Psoas muscle (tissue), 8 donors: ENCODE results near the gene DESI2. TPM values are rescaled to one million over a fixed set of nuclear protein-coding genes. Genes with fewer than 3 reads are reported as not detected.

Experiments
- ATAC-seq, 4 donors: fragments of 200-7000 bp; cut with Tn5 transposase; one replicate each; pipeline ENCODE4 v1.9.1; 2020; ENCODE audit warnings: moderate library complexity in 3 of 4, mild to moderate bottlenecking in 2 of 4
- DNase-seq, 2 donors: peaks; one replicate each; pipeline ENCODE4 v3.0.0-alpha.2; 2020
- H3K27ac ChIP-seq: fragments of 200-600 bp; one replicate; pipeline ENCODE4 v1.8.0; 2022
- H3K27me3 ChIP-seq, 3 donors: fragments of 200-600 bp in 1 of 3; one replicate each; pipeline versions ENCODE4 v1.6.1 to v1.8.0; 2013 to 2022; ENCODE audit warnings: low read length in 2 of 3, mild to moderate bottlenecking in 2 of 3, moderate library complexity in 1 of 3; ENCODE audit not compliant: insufficient read depth in 3 of 3
- H3K36me3 ChIP-seq, 2 donors: fragments of 200-600 bp in 1 of 2; one replicate each; pipeline versions ENCODE4 v1.6.1 to v1.8.0; 2013 to 2022; ENCODE audit warnings: low read depth in 1 of 2, mild to moderate bottlenecking in 1 of 2, moderate library complexity in 1 of 2; ENCODE audit not compliant: insufficient read depth in 1 of 2
- H3K4me1 ChIP-seq: fragments of 200-600 bp; one replicate; pipeline ENCODE4 v1.8.0; 2022
- H3K4me3 ChIP-seq: fragments of 200-600 bp; one replicate; pipeline ENCODE4 v1.8.0; 2022; ENCODE audit warnings: mild to moderate bottlenecking
- H3K9me3 ChIP-seq: fragments of 200-600 bp; one replicate; pipeline ENCODE4 v1.8.0; 2022
- CTCF ChIP-seq: fragments of 200-600 bp; IDR thresholded peaks from one replicate; pipeline ENCODE4 v1.8.0; 2022; ENCODE audit warnings: antibody characterized with exemption
- WGBS, 3 donors: extraction: QIAGEN DNeasy Blood & Tissue Kit; methylation state at CpG; one replicate each; pipeline versions ENCODE4 v1.1.6 to v1.1.7; 2013; 5-methylcytosine and 5-hydroxymethylcytosine counted together
- intact Hi-C, 2 donors: fragments of 100-400 bp; cut with DNase I; formaldehyde crosslinking; loops; one replicate each; pipeline versions ENCODE4 v1.11.0 to v1.14.2; 2022
- polyA plus RNA-seq, 3 donors: library from polyadenylated mRNA; stranded (reverse); fragments of 200-250 nt; gene quantifications; one replicate each; pipeline ENCODE4 v1.2.3, GENCODE V29; 2013
- total RNA-seq, 4 donors: library from RNA; stranded (reverse); fragmentation: NEBNext Ultra II Directional in 2 of 4; extraction: Animal tissue kit (Norgen Biotek cat#: 25700) in 2 of 4; gene quantifications; one replicate each; pipeline versions ENCODE4 v1.2.1 to v1.2.4, GENCODE V29; 2021 to 2023
- donor health status: healthy with polysubstance abuse.
- donor health status: DM: no; HTN: no; CAD: no; lungs with moderate emphysema.
- donor health status: Bipolar disorder and iron deficiency.
- donor health status: healthy.
- donor health status: DM: yes; HTN: yes; CAD: no.
- donor health status: DM: no; HTN: no; CAD: no.
- donor health status: DM: no; HTN: no; CAD: no.
- donor health status: DM: yes; HTN: yes; CAD: no.

Gene DESI2
- total and polyA plus RNA-seq, 7 donors = 10.9 to 43.3 (median 19.5) TPM

- H3K27ac ChIP-seq = no peak overlapping the region
- DNase-seq (no peak), ATAC-seq (no peak)
- no peak overlapping the region for H3K4me3 ChIP-seq
- H3K4me1 ChIP-seq = no peaks in the 10 kb centered on the region
- H3K36me3 ChIP-seq = no peaks in the 10 kb centered on the region
- WGBS, 3 donors = 95 to 98% (median 96%) methylated on average over 6 of the region's 6 CpGs
- TF ChIP-seq CTCF = no peak
- intact Hi-C loops = no loop called here
- H3K27me3 ChIP-seq = peaks cover 0 to 6% (median 0%) of the 10 kb centered on the region in 3 donors
- H3K9me3 ChIP-seq = no peaks in the 10 kb centered on the region
These were observed 18.4 kb upstream of the DESI2 start for GRCh38 chr1:244634546-244634945.

GRCh38 chr1:244636488-244637259, 16.3 kb upstream of the DESI2 start:
- Histone ChIP-seq H3K36me3 (no peaks in the 10 kb centered on the region), H3K9me3 (no peaks in the 10 kb centered on the region), H3K4me1 (no peaks in the 10 kb centered on the region), H3K27ac (no peak overlapping the region), H3K27me3 (peaks cover 0 to 6% (median 0%) of the 10 kb centered on the region in 3 donors), H3K4me3 (no peak overlapping the region)
- ATAC-seq = no peak
- TF ChIP-seq CTCF = no peak
- 80 to 85% (median 82%) methylated on average over 10 of the region's 10 CpGs for WGBS, 3 donors
- DNase-seq = no peak
- intact Hi-C loops = no loop called here

GRCh38 chr1:244639561-244639960, 13.4 kb upstream of the DESI2 start:
- no peak for TF ChIP-seq CTCF
- no peak overlapping the region for H3K4me3 ChIP-seq
- H3K27ac ChIP-seq = no peak overlapping the region
- H3K27me3 ChIP-seq = peaks cover 0 to 6% (median 0%) of the 10 kb centered on the region in 3 donors
- H3K36me3 ChIP-seq = no peaks in the 10 kb centered on the region
- no peaks in the 10 kb centered on the region for H3K9me3 ChIP-seq
- intact Hi-C loops = no loop called here
- ATAC-seq (no peak), DNase-seq (no peak)
- no peaks in the 10 kb centered on the region for H3K4me1 ChIP-seq

- WGBS, 3 donors = 92 to 96% (median 92%) methylated on average over 6 of the region's 6 CpGs
- H3K27me3 ChIP-seq = peaks cover 0 to 6% (median 0%) of the 10 kb centered on the region in 3 donors
These were observed 12.0 kb upstream of the DESI2 start for GRCh38 chr1:244640917-244641316.

More at GRCh38 chr1:244640917-244641316, 12.0 kb upstream of the DESI2 start:
- intact Hi-C loops = no loop called here
- ATAC-seq (no peak), DNase-seq (no peak)
- no peaks in the 10 kb centered on the region for H3K4me1 ChIP-seq
- no peak overlapping the region for H3K27ac ChIP-seq
- no peaks in the 10 kb centered on the region for H3K9me3 ChIP-seq
- TF ChIP-seq CTCF = no peak
- H3K36me3 ChIP-seq = no peaks in the 10 kb centered on the region
- H3K4me3 ChIP-seq = no peak overlapping the region
